ENCODE results near the gene CPLX4.
"Not testable (repeated sequence)": the region's sequence is repeated elsewhere in the genome, so short reads cannot be mapped to it uniquely, and the experiment has no call there.

CPLX4 gene

DNA sequence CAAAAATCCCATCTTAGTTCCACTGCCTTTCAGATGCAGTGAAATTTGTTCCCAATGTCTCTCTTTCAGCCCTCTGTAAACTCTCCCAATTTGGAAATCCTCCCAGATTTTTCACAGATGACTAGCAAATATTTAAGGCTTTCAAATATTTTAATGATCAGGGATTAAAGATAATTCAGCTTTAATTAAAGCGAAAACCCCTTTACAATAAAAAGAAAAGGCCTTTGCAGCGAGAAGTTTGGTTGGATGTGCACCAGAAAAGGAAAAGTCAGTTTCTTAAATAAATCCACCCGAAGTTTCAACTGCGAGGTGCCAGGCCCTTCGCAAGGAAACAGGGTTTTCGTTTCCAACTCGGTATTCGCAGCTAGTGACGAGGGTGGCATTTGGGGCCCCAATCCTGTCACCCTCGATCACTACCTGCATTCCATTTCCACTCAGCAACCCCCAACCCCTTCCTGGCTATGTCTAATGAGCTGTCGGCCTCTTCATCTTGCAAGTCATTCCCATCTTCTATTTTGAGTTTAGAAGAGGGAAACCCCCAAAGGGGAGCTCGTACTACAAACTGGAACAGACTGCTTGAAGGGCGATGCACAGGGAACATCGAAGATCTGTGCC is 46.7 kb downstream of the CPLX4 start:
- in situ Hi-C loops (cut with MboI; ENCODE audit: low sequenced_read_pairs), result no loop called here

- in situ Hi-C loops (cut with MboI; ENCODE audit: low sequenced_read_pairs), result no loop called here
These were observed 47.7 kb downstream of the CPLX4 start for GRCh38 chr18:59270689-59271257.

- in situ Hi-C loops (cut with MboI; ENCODE audit: low sequenced_read_pairs), result no loop called here
These were observed 48.8 kb downstream of the CPLX4 start for GRCh38 chr18:59269563-59270119.

DNA sequence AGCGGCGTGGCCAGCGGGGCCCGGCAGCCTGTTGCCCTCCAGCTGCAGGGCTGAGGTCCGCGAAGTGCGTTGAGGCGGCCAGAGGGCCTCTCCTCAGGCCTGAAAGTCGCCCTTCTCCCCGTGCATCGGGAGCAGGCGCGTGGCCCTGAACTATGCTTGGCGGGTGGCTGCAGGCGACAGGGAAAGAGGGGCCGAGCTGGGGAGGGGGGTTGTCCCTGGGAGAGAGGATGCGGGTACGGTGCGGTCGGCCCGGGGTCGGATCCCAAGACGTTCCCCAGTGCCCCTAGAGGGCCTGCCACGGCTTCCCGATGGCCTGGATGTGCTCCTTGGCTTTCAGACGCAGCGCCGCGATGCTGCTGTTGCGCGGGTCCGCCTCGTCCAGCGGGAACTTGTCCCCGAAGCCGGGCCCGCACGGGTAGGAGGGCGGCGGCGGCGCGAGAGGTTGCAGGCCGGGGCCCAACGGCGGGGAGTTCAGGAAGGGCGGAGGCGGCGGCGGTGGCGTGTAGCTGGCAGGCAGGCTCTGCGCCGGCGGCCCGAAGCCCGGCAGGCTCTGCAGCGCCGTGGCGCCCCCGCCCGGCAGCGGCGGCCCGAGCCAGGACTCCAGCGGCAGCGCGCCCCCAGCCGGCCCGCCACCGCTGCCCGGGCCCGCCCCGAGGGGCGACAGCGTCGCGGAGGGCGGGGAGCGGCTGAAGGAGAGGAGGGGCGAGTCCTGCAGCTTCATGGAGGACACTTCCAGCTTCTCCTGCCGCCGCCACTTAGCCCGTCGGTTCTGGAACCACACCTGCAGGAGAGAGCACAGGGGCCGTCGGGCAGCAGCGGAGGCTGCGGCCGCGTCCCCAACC is 49.5 kb downstream of the CPLX4 start:
- in situ Hi-C loops (cut with MboI; ENCODE audit: low sequenced_read_pairs), result no loop called here

GRCh38 chr18:59268127-59268720 is 50.2 kb downstream of the CPLX4 start:
- in situ Hi-C loops (cut with MboI; ENCODE audit: low sequenced_read_pairs), result no loop called here

DNA sequence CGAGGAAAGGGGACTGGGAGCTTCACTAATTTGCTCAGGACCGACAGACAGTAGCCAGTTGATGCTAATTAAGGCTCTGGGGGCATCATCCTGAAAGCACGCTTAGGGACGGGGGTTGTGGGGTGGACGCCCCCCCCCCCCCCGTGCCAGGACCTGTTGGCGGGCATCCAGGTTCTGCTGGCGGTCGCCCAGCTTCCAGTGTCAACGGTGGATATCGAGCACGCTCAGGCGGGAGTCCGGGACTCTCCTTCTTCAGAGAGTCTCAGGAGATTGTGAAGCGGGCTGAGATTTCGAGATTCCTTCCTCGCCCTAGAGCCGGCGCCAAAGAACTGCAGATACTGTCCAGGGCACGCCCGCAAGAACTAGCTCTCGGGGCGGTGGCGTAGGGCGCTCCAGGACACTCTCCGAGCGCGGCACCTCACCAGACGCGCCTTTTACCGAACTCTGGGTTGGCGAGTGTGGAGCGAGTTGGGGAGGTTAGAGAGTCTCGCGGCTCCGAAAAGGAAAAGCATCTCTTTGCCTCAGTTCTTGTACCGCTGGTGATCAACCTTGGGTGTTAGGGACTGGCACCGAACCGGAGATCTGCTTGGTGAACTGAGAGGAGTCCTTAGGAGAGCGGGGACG is 50.8 kb downstream of the CPLX4 start:
- in situ Hi-C loops (cut with MboI; ENCODE audit: low sequenced_read_pairs), result no loop called here

DNA sequence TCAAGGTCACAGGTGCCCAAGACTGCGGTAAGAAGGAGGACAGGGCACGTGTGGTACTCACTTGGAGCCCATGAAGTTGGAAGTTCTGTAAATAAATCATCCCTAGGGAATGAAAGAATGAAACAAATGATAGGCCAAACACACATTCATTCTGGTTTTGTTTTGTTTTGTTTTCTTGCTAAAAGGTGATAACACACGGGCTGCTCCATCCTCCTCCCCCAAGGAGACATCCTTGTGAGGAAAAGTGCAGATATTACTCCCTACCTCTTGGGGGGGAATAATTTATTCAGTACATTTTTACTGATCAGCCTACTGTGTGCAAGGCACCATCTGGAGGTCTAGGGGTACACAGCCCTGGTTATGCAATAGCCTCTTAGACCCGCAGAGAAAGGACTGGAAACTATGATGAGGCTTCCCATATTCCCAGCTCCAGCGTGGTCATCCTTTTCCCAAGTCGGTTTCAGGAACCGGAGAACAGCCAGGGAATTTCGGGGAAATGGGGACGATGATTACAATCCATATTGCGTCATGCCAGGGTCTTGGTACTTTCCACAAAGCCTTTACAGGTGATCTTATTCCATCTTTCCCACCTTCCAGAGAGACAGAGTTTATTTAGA is 51.5 kb downstream of the CPLX4 start:
- in situ Hi-C loops (cut with MboI; ENCODE audit: low sequenced_read_pairs), result no loop called here

GRCh38 chr18:59266459-59266858 is 52.0 kb downstream of the CPLX4 start:
- in situ Hi-C loops (cut with MboI; ENCODE audit: low sequenced_read_pairs), result no loop called here

GRCh38 chr18:59265974-59266369 is 52.5 kb downstream of the CPLX4 start:
- in situ Hi-C loops (cut with MboI; ENCODE audit: low sequenced_read_pairs), result no loop called here

DNA sequence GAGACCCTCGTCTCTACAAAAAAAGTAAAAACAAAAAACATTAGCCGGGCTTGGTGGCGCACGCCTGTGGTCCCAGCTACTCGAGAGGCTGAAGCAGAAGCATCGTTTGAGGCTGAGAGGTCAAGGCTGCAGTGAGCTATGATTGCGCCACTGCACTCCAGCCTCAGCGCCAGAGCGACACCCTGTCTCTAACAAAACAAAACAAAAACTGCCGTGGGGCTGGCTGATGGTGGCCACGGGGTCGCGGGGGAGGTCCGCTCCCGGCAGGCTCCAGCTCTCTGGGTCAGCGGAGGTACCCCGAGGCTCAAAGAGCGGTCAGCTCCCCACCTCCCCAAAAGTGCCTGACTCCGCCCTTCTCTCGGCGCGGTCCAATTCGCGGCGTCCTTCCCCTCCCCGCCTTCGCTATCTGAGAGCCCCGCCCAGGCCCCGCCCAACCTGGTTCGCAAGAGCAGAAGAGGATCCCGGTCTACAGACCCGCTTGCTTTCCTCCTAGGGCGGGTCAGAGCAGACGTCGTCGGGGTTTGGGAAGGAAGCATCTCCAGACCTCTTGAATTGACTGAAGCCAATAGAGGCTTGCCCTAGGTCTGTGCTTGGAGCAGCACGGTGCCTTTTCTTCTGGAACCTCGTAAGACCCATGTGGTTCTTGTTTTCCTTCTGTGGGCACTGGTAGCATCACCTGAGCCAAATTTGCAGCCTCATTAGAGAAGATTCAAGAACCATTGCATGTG is 53.0 kb downstream of the CPLX4 start:
- in situ Hi-C loops (cut with MboI; ENCODE audit: low sequenced_read_pairs), result no loop called here

DNA sequence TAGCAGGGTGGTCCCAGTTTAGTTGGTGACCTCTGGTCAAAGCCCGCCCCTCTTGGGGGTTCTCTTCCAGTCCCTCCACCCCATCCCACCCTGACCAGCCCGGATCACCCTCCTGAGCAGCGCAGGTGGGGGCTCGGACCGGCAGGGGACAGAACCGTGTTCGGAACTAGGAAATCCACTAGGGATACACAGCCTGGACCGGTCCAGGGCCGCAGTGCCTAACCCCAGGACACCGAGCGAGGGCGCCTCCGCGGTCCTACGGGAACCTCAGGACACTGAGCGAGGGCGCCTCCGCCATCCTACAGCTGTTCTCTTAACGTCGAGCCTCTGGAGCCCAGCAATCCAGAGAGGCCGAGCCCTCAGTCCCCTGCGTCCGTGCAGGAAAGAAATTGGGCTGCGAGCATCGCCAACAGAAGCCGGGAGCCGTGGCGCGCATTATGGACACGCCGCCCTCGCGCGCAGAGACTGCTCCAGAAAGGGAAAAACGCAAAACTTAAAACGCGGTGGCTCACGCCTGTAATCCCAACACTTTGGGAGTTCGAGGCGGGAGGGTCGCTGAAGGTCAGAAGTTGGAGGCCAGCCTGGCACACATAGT is 53.7 kb downstream of the CPLX4 start:
- in situ Hi-C loops (cut with MboI; ENCODE audit: low sequenced_read_pairs), result no loop called here

DNA sequence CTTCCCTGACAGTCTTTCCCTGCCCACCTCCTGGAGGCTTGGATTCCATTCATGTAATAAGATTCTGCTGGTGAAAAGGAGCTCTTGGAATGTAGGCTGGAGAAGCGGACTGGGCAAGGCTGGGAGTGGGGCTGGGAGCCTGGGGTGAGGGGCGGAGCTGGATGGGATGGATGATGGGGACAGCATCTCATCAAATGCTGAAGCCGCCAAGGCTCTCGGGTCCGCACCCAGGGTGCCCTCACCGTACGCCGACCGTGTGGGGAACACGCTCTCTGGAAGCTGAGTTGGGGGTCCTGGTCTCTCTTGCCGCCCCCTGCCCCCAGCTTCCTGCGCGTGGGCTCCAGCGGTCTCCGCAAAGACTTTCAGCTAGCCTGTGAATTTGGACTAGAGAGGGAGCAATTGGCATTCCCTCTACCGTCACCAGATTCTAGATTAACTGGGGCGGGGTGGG is 54.3 kb downstream of the CPLX4 start:
- in situ Hi-C loops (cut with MboI; ENCODE audit: low sequenced_read_pairs), result no loop called here

DNA sequence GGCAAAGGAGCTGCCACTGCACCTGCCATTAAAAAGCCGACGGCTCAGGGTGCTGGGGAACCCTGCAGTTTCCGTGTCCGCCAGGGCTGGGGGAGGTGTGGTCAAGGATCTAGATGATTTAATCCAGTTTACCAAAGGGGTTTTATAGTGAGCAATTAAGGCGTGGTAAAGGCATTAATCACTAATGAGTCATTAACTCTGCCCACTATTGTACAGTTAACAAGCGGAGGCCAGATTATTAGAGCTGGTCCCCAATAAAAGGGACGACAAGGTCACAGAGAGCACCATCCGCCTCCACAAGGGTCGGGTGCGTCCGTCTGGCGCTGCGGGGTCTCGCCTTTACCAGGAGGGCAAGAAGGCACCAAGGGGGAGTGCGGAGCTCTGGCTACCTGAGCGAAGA is 54.8 kb downstream of the CPLX4 start:
- in situ Hi-C loops (cut with MboI; ENCODE audit: low sequenced_read_pairs), result no loop called here

DNA sequence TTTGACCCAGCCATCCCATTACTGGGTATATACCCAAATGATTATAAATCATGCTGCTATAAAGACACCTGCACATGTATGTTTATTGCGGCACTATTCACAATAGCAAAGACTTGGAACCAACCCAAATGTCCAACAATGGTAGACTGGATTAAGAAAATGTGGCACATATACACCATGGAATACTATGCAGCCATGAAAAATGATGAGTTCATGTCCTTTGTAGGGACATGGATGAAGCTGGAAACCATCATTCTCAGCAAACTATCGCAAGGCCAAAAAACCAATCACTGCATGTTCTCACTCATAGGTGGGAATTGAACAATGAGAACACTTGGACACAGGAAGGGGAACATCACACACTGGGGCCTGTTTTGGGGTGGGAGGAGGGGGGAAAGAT is 56.2 kb downstream of the CPLX4 start:
- in situ Hi-C loops (cut with MboI; ENCODE audit: low sequenced_read_pairs), result not testable (repeated sequence)

DNA sequence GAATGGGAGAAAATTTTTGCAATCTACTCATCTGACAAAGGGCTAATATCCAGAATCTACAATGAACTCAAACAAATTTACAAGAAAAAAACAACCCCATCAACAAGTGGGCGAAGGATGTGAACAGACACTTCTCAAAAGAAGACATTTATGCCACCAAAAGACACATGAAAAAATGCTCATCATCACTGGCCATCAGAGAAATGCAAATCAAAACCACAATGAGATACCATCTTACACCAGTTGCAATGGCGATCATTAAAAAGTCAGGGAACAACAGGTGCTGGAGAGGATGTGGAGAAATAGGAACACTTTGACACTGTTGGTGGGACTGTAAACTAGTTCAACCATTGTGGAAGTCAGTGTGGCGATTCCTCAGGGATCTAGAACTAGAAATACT is 56.6 kb downstream of the CPLX4 start:
- in situ Hi-C loops (cut with MboI; ENCODE audit: low sequenced_read_pairs), result not testable (repeated sequence)

DNA sequence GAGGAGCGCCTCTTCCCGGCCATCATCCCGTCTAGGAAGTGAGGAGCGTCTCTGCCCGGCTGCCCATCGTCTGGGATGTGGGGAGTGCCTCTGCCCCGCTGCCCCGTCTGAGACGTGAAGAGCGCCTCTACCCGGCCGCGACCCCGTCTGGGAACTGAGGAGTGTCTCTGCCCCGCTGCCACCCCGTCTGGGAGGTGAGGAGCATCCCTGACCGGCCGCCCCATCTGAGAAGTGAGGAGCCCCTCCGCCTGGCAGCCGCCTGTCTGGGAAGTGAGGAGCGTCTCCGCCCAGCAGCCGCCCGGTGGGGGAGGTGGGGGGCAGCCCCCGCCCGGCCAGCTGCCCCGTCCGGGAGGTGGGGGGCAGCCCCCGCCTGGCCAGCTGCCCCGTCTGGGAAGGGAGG is 63.0 kb downstream of the CPLX4 start:
- in situ Hi-C loops (cut with MboI; ENCODE audit: low sequenced_read_pairs), result not testable (repeated sequence)

DNA sequence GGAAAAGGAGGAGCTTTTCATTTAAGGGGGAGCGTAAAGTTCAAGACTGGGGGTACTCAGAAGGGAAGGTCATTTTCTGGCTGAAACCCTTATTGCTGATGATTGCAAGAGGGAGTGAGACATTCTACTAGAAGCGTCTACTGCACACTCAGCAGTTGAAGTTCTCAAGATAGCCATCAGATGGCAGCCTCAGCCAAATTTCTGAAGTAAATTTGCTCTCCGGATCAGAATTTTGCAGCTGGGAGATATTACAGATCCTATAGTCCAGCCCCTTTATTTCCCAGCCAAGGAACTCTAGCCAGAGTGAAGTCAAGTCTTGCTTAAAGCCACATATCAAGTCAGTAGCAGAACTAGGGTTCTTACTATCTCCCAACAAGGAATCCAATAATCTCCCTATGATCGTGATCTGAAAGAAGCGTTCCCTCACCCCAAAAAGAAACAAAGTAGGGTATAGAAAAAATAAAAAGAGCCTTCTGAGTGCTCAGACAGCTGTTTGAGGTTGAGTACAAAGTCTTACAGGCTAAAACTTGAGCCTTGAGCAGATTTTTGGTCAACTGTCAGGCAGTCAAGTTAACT is 69.2 kb downstream of the CPLX4 start:
- in situ Hi-C loops (cut with MboI; ENCODE audit: low sequenced_read_pairs), result no loop called here

- in situ Hi-C loops (cut with MboI; ENCODE audit: low sequenced_read_pairs), result no loop called here
These were observed 71.7 kb downstream of the CPLX4 start for GRCh38 chr18:59246796-59247195.

Data from HL-60/S4 treated with phorbol 12-myristate 13-acetate at 8.2 ng/mL for 4 days and 3 days (cell line).